Liver (tissue), 3 donors: Measurements from ENCODE around the gene NMNAT2.

Experiments
- CTCF ChIP-seq: fragments of 150-350 bp; IDR thresholded peaks from 2 replicates; pipeline ENCODE4 v1.5.1; 2017; ENCODE audit warnings: improper control_type of control experiment, low read depth, low read length; ENCODE audit not compliant: missing input control
- FOXA2 ChIP-seq: IDR thresholded peaks from 2 replicates; pipeline ENCODE4 v1.6.1; 2016; ENCODE audit warnings: antibody characterized with exemption
- GABPA ChIP-seq, 2 donors: IDR thresholded peaks in 1 of 2; conservative IDR thresholded peaks in 1 of 2; 2 replicates each; pipeline ENCODE4 v1.6.1; 2016; ENCODE audit warnings: antibody characterized with exemption in 2 of 2, mild to moderate bottlenecking in 1 of 2, moderate library complexity in 1 of 2
- HNF4A ChIP-seq, 2 donors: conservative IDR thresholded peaks; 2 replicates each; pipeline ENCODE4 v1.6.1; 2016; ENCODE audit warnings: antibody characterized with exemption in 2 of 2, mild to moderate bottlenecking in 2 of 2
- NR2F2 ChIP-seq: IDR thresholded peaks from 2 replicates; pipeline ENCODE4 v1.6.1; 2016; ENCODE audit warnings: antibody characterized with exemption
- RAD21 ChIP-seq, 2 donors: IDR thresholded peaks; 2 replicates each; pipeline ENCODE4 v1.6.1; 2016; ENCODE audit warnings: antibody characterized with exemption in 2 of 2, mild to moderate bottlenecking in 2 of 2
- REST ChIP-seq: IDR thresholded peaks from 2 replicates; pipeline ENCODE4 v1.6.1; 2016; ENCODE audit warnings: antibody characterized with exemption, mild to moderate bottlenecking
- SP1 ChIP-seq: IDR thresholded peaks from 2 replicates; pipeline ENCODE4 v1.6.1; 2018; ENCODE audit warnings: antibody characterized with exemption, mild to moderate bottlenecking
- YY1 ChIP-seq: IDR thresholded peaks from 2 replicates; pipeline ENCODE4 v1.6.1; 2016; ENCODE audit warnings: antibody characterized with exemption, mild to moderate bottlenecking
- ZBTB33 ChIP-seq: IDR thresholded peaks from 2 replicates; pipeline ENCODE4 v1.6.1; 2016; ENCODE audit warnings: antibody characterized with exemption
- donor health status: healthy.
- donor health status: healthy.

GRCh38 chr1:183247484-183247883 lies 170.7 kb downstream of the NMNAT2 start:
- TF ChIP-seq YY1 (no peak), GABPA (IDR thresholded peaks at IDR 0.05 in 1 of 2, conservative IDR thresholded peaks at IDR 0.05 in 1 of 2) (no peak), CTCF (no peak), REST (no peak), NR2F2 (no peak), HNF4A (conservative IDR thresholded peaks at IDR 0.05) (no peak), FOXA2 (no peak), RAD21 (IDR thresholded peaks at IDR 0.05) (no peak), ZBTB33 (no peak), SP1 (no peak)
